22Rv1 (cell line): ENCODE data around the gene RRP8.

ENCODE experiments used
- H3K27ac ChIP-seq: fragments of 450-650 bp; 2 replicates; pipeline ENCODE4 v1.5.1; 2017
- ZFX ChIP-seq: fragments of 450-650 bp; IDR thresholded peaks from 2 replicates; pipeline ENCODE4 v1.6.1; 2017; ENCODE audit warnings: antibody characterized with exemption, borderline replicate concordance
- TF ChIP-seq, protein P1 (sequence below): fragments of 450-650 bp; IDR thresholded peaks from 2 replicates; pipeline ENCODE4 v1.5.1; 2017; ENCODE audit warnings: mild to moderate bottlenecking

RRP8 gene

GRCh38 chr11:6615882-6616585 is 12.6 kb upstream of the RRP8 start:
- no peak overlapping the region for H3K27ac ChIP-seq
- no peak for TF ChIP-seq ZFX
- TF ChIP-seq, protein P1, sequence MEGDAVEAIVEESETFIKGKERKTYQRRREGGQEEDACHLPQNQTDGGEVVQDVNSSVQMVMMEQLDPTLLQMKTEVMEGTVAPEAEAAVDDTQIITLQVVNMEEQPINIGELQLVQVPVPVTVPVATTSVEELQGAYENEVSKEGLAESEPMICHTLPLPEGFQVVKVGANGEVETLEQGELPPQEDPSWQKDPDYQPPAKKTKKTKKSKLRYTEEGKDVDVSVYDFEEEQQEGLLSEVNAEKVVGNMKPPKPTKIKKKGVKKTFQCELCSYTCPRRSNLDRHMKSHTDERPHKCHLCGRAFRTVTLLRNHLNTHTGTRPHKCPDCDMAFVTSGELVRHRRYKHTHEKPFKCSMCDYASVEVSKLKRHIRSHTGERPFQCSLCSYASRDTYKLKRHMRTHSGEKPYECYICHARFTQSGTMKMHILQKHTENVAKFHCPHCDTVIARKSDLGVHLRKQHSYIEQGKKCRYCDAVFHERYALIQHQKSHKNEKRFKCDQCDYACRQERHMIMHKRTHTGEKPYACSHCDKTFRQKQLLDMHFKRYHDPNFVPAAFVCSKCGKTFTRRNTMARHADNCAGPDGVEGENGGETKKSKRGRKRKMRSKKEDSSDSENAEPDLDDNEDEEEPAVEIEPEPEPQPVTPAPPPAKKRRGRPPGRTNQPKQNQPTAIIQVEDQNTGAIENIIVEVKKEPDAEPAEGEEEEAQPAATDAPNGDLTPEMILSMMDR, result no peak

DNA sequence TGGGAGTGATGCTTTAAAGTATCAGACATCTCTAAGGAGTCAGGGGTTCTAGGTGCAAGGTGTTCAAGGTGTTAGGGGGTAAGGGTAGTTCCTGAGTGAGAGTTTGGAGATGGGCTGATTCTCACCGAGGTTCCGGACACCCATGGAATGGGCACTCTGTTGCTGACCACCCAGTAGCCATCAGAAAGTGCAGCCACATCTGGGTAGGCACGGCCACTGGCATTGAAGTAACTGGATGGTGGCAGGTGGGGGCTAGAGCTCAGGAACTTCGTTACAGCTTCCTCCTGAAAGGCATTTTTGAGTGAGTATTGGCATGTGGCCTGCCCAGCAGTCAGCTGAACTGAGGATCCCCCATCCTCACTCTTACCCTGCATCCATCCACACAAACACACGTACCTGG is 11.6 kb upstream of the RRP8 start:
- no peak overlapping the region for H3K27ac ChIP-seq
- TF ChIP-seq, protein P1, result no peak
- TF ChIP-seq ZFX, result no peak

- H3K27ac ChIP-seq, result no peak overlapping the region
- TF ChIP-seq, protein P1, result no peak
- no peak for TF ChIP-seq ZFX
These were observed 11.0 kb upstream of the RRP8 start for GRCh38 chr11:6614446-6614845.

DNA sequence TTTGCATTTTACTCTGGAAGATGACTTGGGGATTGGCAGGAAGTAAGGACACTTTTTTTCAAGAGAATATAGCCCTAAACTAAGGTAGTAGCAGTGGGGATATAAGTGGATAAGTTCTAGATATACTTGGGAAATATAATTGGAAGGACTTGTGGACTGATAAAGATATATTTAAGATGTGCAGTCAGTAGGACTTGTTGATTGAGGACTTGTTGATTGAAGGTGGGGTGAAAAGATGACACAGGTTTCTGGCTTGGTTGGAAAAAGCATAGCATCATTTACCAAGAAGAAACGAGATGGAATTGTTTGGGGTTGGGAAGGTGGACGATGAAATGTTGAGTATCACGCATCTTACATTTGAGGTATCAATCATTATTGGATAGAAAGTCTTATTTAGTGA is 10.1 kb upstream of the RRP8 start:
- no peak for TF ChIP-seq ZFX
- TF ChIP-seq, protein P1, result no peak
- H3K27ac ChIP-seq, result peak overlapping the region; percentile 98

- TF ChIP-seq, protein P1, result peak; percentile 71
- no peak for TF ChIP-seq ZFX
- peak within 1 kb of the TSS; percentile 98 for H3K27ac ChIP-seq
These were observed 9.0 kb upstream of the RRP8 start, which contains the start of gene TAF10 for GRCh38 chr11:6612213-6613041. TSS of gene TAF10 (minus strand) at chr11:6612216. CDS start at chr11:6612189, 27 bp downstream.

- no peak for TF ChIP-seq ZFX
- TF ChIP-seq, protein P1, result no peak
- peak overlapping the region; percentile 98 for H3K27ac ChIP-seq
These were observed 8.5 kb upstream of the RRP8 start for GRCh38 chr11:6611963-6612212.
